PC-9 (cell line): ENCODE data around the gene EXT2. TPM values are rescaled to one million over a fixed set of nuclear protein-coding genes. Genes with fewer than 3 reads are reported as not detected.

Experiments used
- BruUV-seq: library from RNA; stranded (reverse); fragments of 400-500 nt; replicated peaks from 2 replicates; lab custom pipeline; 2021; lab: Mats Ljungman, UMichigan
- CTCF ChIA-PET: fragments of 300-600 bp; sonication (Branson Sonifier 250); formaldehyde crosslinking; loops from one replicate; lab custom pipeline; 2022; ENCODE audit warnings: antibody characterized with exemption; lab: Charles Lee
- POLR2A ChIA-PET: fragments of 300-600 bp; sonication (Branson Sonifier 250); formaldehyde crosslinking; loops from one replicate; lab custom pipeline; 2022; ENCODE audit warnings: antibody characterized with exemption; ENCODE audit not compliant: unreplicated experiment; lab: Charles Lee
- DNase-seq, 2 experiments: peaks; one replicate each; pipeline versions ENCODE4 v3.0.0 to v3.0.0-alpha.2; 2015 to 2022; ENCODE audit warnings: mixed read lengths in 1 of 2
- H2AFZ ChIP-seq: fragments of 200-600 bp; sonication (generic); 2 replicates; pipeline ENCODE4 v1.8.1; 2017; ENCODE audit warnings: antibody characterized with exemption
- H3F3A ChIP-seq: fragments of 200-600 bp; sonication (generic); 2 replicates; pipeline ENCODE4 v1.8.1; 2017; ENCODE audit warnings: antibody characterized with exemption, mild to moderate bottlenecking, low read depth; ENCODE audit not compliant: insufficient read depth
- H3K27ac ChIP-seq: fragments of 200-600 bp; sonication (generic); 2 replicates; pipeline ENCODE4 v1.6.1; 2016; ENCODE audit warnings: mixed run types
- H3K27me3 ChIP-seq: fragments of 200-600 bp; sonication (generic); 2 replicates; pipeline ENCODE4 v1.6.1; 2016; ENCODE audit warnings: low read depth, mixed run types; ENCODE audit not compliant: insufficient read depth
- H3K36me3 ChIP-seq: fragments of 200-600 bp; sonication (generic); 2 replicates; pipeline ENCODE4 v1.6.1; 2016; ENCODE audit warnings: low read depth, mixed run types
- H3K4me1 ChIP-seq: fragments of 200-600 bp; sonication (generic); replicated peaks from 2 replicates; pipeline ENCODE4 v1.6.1; 2016; ENCODE audit warnings: mixed run types; ENCODE audit not compliant: insufficient read depth
- H3K4me2 ChIP-seq: fragments of 200-600 bp; sonication (generic); 2 replicates; pipeline ENCODE4 v1.6.1; 2017; ENCODE audit warnings: mixed run types
- H3K4me3 ChIP-seq: fragments of 200-600 bp; sonication (generic); 2 replicates; pipeline ENCODE4 v1.6.1; 2016; ENCODE audit warnings: mixed run types
- H3K79me2 ChIP-seq: fragments of 200-600 bp; sonication (generic); 2 replicates; pipeline ENCODE4 v1.6.1; 2017; ENCODE audit warnings: low read depth, mixed run types
- H3K9me2 ChIP-seq: fragments of 200-600 bp; sonication (generic); 2 replicates; pipeline ENCODE4 v1.8.1; 2017; ENCODE audit warnings: mild to moderate bottlenecking; ENCODE audit not compliant: insufficient read depth
- H3K9me3 ChIP-seq: fragments of 200-600 bp; sonication (generic); 2 replicates; pipeline ENCODE4 v1.8.1; 2016; ENCODE audit warnings: low read depth; ENCODE audit not compliant: insufficient read depth
- H4K20me1 ChIP-seq: fragments of 200-600 bp; sonication (generic); 2 replicates; pipeline ENCODE4 v1.8.1; 2017; ENCODE audit not compliant: insufficient read depth
- EZH2 ChIP-seq: fragments of 200-600 bp; sonication (generic); IDR thresholded peaks from 2 replicates; pipeline ENCODE4 v1.8.0; 2017; ENCODE audit warnings: antibody characterized with exemption, low read depth
- intact Hi-C: fragments of 100-400 bp; cut with micrococcal nuclease; formaldehyde crosslinking; loops from one replicate; pipeline ENCODE4 v1.10.0; 2022; ENCODE audit not compliant: unreplicated experiment
- total RNA-seq: library from RNA; stranded (reverse); gene quantifications from 2 replicates; pipeline ENCODE4 v1.2.3, GENCODE V29; 2021
- TF ChIP-seq, protein P1 (sequence below): fragments of 200-600 bp; sonication (generic); conservative IDR thresholded peaks from 2 replicates; pipeline ENCODE4 v1.6.1; 2017; ENCODE audit warnings: mixed run types, antibody characterized with exemption, mild to moderate bottlenecking, moderate library complexity

Gene EXT2
- total RNA-seq, 1 experiment from 2014 or later: 72.4 TPM

- CTCF ChIA-PET: no interaction called here
- POLR2A ChIA-PET: no interaction called here
Observed at GRCh38 chr11:44134625-44135024, 39.1 kb downstream of the EXT2 start.

DNA sequence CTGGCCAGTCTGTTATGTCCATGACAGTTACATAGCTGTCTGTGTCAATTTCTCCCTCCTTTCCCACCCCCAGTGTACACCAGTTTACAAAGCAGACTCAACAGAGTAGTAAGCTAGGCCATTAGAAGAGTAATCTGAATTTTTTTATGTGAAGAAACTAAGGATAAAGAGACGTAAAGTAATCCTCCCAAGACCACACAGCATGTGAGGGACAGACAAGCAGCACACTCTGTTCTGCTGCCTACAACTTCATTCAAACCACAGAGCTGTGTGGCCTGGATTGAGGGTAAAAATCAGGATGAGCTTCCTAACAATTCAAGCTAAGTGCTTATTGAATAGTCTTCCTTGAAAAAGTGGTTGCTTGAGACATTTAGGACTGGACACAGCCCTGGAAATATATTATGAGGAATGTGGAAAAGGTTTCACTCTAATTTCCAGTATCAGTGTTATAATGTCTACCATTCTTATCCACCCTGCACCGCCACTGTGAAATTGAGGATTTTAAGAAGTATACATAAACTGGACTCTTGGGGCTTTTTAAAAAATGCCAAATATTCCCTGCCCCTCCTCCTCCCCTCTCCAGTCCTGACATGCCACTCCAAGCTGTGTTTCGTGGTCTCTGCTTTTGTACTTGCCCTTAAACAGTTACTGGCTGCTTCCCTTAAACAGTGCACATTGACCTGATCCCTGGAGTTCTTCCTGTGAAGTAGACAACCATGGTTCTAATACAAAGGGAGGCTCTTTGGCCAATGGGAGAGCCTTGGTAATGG lies 40.9 kb downstream of the EXT2 start:
- intact Hi-C loops: no loop called here
- no peaks in the 10 kb centered on the region for H3K79me2 ChIP-seq
- CTCF ChIA-PET: no interaction called here
- peaks cover 13% of the 10 kb centered on the region for H4K20me1 ChIP-seq
- no peak for DNase-seq
- H3F3A ChIP-seq: no peaks in the 10 kb centered on the region
- H3K27ac ChIP-seq: no peak overlapping the region
- no peaks in the 10 kb centered on the region for H3K36me3 ChIP-seq
- H3K9me3 ChIP-seq: no peaks in the 10 kb centered on the region
- no peak overlapping the region for H3K4me3 ChIP-seq
- H3K4me1 ChIP-seq: no peaks in the 10 kb centered on the region
- no peaks in the 10 kb centered on the region for H3K9me2 ChIP-seq
- no peak for TF ChIP-seq EZH2
- TF ChIP-seq, protein P1, sequence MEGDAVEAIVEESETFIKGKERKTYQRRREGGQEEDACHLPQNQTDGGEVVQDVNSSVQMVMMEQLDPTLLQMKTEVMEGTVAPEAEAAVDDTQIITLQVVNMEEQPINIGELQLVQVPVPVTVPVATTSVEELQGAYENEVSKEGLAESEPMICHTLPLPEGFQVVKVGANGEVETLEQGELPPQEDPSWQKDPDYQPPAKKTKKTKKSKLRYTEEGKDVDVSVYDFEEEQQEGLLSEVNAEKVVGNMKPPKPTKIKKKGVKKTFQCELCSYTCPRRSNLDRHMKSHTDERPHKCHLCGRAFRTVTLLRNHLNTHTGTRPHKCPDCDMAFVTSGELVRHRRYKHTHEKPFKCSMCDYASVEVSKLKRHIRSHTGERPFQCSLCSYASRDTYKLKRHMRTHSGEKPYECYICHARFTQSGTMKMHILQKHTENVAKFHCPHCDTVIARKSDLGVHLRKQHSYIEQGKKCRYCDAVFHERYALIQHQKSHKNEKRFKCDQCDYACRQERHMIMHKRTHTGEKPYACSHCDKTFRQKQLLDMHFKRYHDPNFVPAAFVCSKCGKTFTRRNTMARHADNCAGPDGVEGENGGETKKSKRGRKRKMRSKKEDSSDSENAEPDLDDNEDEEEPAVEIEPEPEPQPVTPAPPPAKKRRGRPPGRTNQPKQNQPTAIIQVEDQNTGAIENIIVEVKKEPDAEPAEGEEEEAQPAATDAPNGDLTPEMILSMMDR: no peak
- no peak overlapping the region for H3K4me2 ChIP-seq
- BruUV-seq: no TSS peak
- no peaks in the 10 kb centered on the region for H3K27me3 ChIP-seq
- H2AFZ ChIP-seq: no peak overlapping the region
- POLR2A ChIA-PET: no interaction called here

More at GRCh38 chr11:44134625-44135024, 39.1 kb downstream of the EXT2 start:
- no peak overlapping the region for H3K27ac ChIP-seq
- DNase-seq: no peak
- H3K27me3 ChIP-seq: no peaks in the 10 kb centered on the region
- no peaks in the 10 kb centered on the region for H3K9me2 ChIP-seq
- no peak overlapping the region for H3K4me2 ChIP-seq
- TF ChIP-seq EZH2: no peak
- TF ChIP-seq, protein P1: no peak
- no peaks in the 10 kb centered on the region for H3K4me1 ChIP-seq
- H3K36me3 ChIP-seq: no peaks in the 10 kb centered on the region
- H4K20me1 ChIP-seq: peaks cover 13% of the 10 kb centered on the region
- no TSS peak for BruUV-seq
- H3K79me2 ChIP-seq: no peaks in the 10 kb centered on the region
- H3K9me3 ChIP-seq: no peaks in the 10 kb centered on the region
- intact Hi-C loops: no loop called here
- H2AFZ ChIP-seq: no peak overlapping the region
- H3F3A ChIP-seq: no peaks in the 10 kb centered on the region
- H3K4me3 ChIP-seq: no peak overlapping the region

- BruUV-seq: no TSS peak
- Histone ChIP-seq H3K4me3 (no peak overlapping the region), H3K9me2 (no peaks in the 10 kb centered on the region), H3K4me2 (no peak overlapping the region), H3K79me2 (no peaks in the 10 kb centered on the region), H2AFZ (no peak overlapping the region), H3K9me3 (no peaks in the 10 kb centered on the region), H3K4me1 (peaks cover under 1% of the 10 kb centered on the region; the same call in 1 of the 2 replicates), H3F3A (no peaks in the 10 kb centered on the region), H3K36me3 (no peaks in the 10 kb centered on the region), H3K27ac (no peak overlapping the region), H4K20me1 (peaks cover 13% of the 10 kb centered on the region), H3K27me3 (no peaks in the 10 kb centered on the region)
- intact Hi-C loops: no loop called here
- TF ChIP-seq, protein P1: no peak
- TF ChIP-seq EZH2: no peak
- ChIA-PET POLR2A (no interaction called here), CTCF (interaction anchor here (0.6 kb wide), 2 partner anchors 252 to 1555 kb away, joined by 3 read pairs; no protein-coding TSS in a partner anchor)
- no peak for DNase-seq
Observed at GRCh38 chr11:44137057-44137456, 41.6 kb downstream of the EXT2 start.
